Progenitor cell of endocrine pancreas (in vitro differentiated cells): ENCODE measurements around the gene MBD5. TPM values are rescaled to one million over a fixed set of nuclear protein-coding genes. Genes with fewer than 3 reads are reported as not detected.

Source experiments
- DNase-seq: peaks from one replicate; pipeline ENCODE4 v3.0.0; 2021; ENCODE audit warnings: low spot score; ENCODE audit not compliant: unreplicated experiment
- H3K27ac Mint-ChIP-seq: 2 replicates; pipeline ENCODE4 v1.8.0; 2021; ENCODE audit warnings: mild to moderate bottlenecking, moderate library complexity, mixed read lengths
- H3K27me3 Mint-ChIP-seq: 2 replicates; pipeline ENCODE4 v1.8.0; 2021; ENCODE audit warnings: mixed read lengths
- H3K36me3 Mint-ChIP-seq: 2 replicates; pipeline ENCODE4 v1.8.0; 2022; ENCODE audit warnings: mixed read lengths; ENCODE audit not compliant: insufficient read depth
- H3K4me1 Mint-ChIP-seq: 2 replicates; pipeline ENCODE4 v1.8.0; 2021; ENCODE audit warnings: low read depth, mixed read lengths
- H3K4me3 Mint-ChIP-seq: 2 replicates; pipeline ENCODE4 v1.8.0; 2021; ENCODE audit warnings: low read depth, mild to moderate bottlenecking, moderate library complexity, mixed read lengths
- H3K9me3 Mint-ChIP-seq: 2 replicates; pipeline ENCODE4 v1.8.0; 2021; ENCODE audit warnings: low read depth, mixed read lengths
- total RNA-seq: library from RNA; stranded (reverse); gene quantifications from 2 replicates; pipeline ENCODE4 v1.2.1, GENCODE V29; 2021
- TF ChIP-seq, protein P1 (sequence below): fragments of 200-600 bp; sonication (generic); IDR thresholded peaks from one replicate; pipeline ENCODE4 v1.5.0; 2021; ENCODE audit warnings: antibody characterized with exemption, mild to moderate bottlenecking; ENCODE audit not compliant: unreplicated experiment

MBD5 gene
- total RNA-seq, 1 donor from 2014 or later: 65.6 TPM

GRCh38 chr2:148521181-148521580 is 500.3 kb downstream of the MBD5 start:
- H3K4me1 Mint-ChIP-seq: peaks cover 10% of the 10 kb centered on the region

GRCh38 chr2:148523315-148523714 is 502.4 kb downstream of the MBD5 start:
- TF ChIP-seq, protein P1, sequence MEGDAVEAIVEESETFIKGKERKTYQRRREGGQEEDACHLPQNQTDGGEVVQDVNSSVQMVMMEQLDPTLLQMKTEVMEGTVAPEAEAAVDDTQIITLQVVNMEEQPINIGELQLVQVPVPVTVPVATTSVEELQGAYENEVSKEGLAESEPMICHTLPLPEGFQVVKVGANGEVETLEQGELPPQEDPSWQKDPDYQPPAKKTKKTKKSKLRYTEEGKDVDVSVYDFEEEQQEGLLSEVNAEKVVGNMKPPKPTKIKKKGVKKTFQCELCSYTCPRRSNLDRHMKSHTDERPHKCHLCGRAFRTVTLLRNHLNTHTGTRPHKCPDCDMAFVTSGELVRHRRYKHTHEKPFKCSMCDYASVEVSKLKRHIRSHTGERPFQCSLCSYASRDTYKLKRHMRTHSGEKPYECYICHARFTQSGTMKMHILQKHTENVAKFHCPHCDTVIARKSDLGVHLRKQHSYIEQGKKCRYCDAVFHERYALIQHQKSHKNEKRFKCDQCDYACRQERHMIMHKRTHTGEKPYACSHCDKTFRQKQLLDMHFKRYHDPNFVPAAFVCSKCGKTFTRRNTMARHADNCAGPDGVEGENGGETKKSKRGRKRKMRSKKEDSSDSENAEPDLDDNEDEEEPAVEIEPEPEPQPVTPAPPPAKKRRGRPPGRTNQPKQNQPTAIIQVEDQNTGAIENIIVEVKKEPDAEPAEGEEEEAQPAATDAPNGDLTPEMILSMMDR: no peak
- Mint-ChIP-seq H3K36me3 (no peaks in the 10 kb centered on the region), H3K27me3 (no peaks in the 10 kb centered on the region), H3K27ac (no peak overlapping the region), H3K9me3 (no peaks in the 10 kb centered on the region), H3K4me1 (peaks cover 10% of the 10 kb centered on the region), H3K4me3 (no peak overlapping the region)
- DNase-seq: no peak

More at GRCh38 chr2:148521181-148521580, 500.3 kb downstream of the MBD5 start:
- DNase-seq: no peak
- Mint-ChIP-seq H3K27ac (no peak overlapping the region), H3K36me3 (peaks cover 1% of the 10 kb centered on the region), H3K27me3 (no peaks in the 10 kb centered on the region), H3K9me3 (no peaks in the 10 kb centered on the region), H3K4me3 (no peak overlapping the region)
- TF ChIP-seq, protein P1: no peak

GRCh38 chr2:148524519-148524919 is 503.6 kb downstream of the MBD5 start:
- Mint-ChIP-seq H3K27ac (no peak overlapping the region), H3K36me3 (no peaks in the 10 kb centered on the region), H3K4me3 (no peak overlapping the region), H3K9me3 (no peaks in the 10 kb centered on the region), H3K27me3 (no peaks in the 10 kb centered on the region), H3K4me1 (peaks cover 10% of the 10 kb centered on the region)
- TF ChIP-seq, protein P1: no peak
- no peak for DNase-seq

DNA sequence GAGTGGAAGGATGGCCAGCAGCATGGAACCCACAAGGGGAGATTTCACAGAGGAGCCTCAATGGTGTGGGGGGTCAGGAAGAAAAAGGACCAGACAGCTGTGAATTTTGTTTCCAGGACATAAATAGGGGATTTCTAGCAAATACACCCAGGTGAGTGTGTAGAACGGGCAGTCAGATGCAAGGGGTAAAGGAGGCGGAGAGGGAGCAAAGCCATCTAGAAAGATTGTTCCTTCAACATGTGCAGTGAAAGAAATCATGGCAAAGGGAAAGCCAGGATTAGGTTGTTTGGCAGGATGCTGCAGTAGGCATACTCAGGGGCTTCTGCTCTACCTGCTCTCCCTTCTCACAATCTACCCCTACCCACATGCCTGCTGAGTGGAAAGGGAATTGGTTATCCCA is 504.2 kb downstream of the MBD5 start:
- TF ChIP-seq, protein P1: no peak
- peaks cover 10% of the 10 kb centered on the region for H3K4me1 Mint-ChIP-seq
- no peak for DNase-seq
- H3K36me3 Mint-ChIP-seq: no peaks in the 10 kb centered on the region
- no peaks in the 10 kb centered on the region for H3K27me3 Mint-ChIP-seq
- no peak overlapping the region for H3K4me3 Mint-ChIP-seq
- no peak overlapping the region for H3K27ac Mint-ChIP-seq
- no peaks in the 10 kb centered on the region for H3K9me3 Mint-ChIP-seq

DNA sequence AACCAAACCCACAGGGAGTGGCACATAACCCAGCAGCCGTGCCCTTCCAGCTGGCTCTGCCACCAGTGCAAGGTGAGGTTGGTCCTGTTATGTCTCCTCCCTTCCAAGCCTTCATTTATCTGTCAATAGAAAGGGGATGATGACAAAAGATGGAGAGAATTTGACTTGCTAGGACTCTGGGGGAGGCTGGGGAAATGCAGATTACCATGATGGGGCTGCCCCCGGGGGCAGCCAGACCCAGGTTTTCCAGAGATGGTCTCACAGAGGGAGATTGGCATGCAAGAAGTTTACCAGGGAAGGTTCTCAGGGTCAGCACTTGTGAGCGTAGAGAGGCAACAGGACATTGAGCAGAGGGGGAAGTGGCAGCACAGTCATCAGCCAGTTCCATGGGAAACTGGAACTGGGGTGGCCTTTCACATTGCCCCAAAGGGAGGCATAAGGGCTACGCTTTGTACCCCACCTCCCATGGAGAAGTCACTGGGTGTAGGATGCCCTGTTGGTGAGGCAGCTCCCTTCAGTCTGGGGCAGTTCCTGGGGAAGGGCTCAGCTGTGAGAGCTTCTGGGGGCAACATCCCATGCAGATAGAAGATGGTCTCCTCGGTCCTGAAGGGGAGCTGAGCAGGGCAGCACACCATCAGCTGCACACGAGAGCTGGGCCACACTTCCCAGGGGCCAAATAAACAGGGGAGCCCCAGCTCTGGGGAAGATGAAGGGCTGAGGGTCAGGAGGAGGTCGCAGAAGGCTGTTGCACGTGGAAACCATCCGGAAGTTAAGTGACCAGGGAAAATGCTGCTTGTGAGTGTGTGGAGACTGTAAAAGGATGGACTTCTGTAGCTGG is 505.8 kb downstream of the MBD5 start:
- TF ChIP-seq, protein P1: no peak
- H3K27ac Mint-ChIP-seq: no peak overlapping the region
- H3K27me3 Mint-ChIP-seq: no peaks in the 10 kb centered on the region
- no peak for DNase-seq
- no peak overlapping the region for H3K4me3 Mint-ChIP-seq
- no peaks in the 10 kb centered on the region for H3K36me3 Mint-ChIP-seq
- no peaks in the 10 kb centered on the region for H3K9me3 Mint-ChIP-seq
- peaks cover 5% of the 10 kb centered on the region for H3K4me1 Mint-ChIP-seq
